Stimulated activated naive CD4-positive, alpha-beta T cell (primary cell): ENCODE measurements around the gene GPR55.

Experiments used
- DNase-seq, 6 experiments: peaks; one replicate each; lab custom pipeline; 2025; lab: John Stamatoyannopoulos, UW

GPR55 gene

DNA sequence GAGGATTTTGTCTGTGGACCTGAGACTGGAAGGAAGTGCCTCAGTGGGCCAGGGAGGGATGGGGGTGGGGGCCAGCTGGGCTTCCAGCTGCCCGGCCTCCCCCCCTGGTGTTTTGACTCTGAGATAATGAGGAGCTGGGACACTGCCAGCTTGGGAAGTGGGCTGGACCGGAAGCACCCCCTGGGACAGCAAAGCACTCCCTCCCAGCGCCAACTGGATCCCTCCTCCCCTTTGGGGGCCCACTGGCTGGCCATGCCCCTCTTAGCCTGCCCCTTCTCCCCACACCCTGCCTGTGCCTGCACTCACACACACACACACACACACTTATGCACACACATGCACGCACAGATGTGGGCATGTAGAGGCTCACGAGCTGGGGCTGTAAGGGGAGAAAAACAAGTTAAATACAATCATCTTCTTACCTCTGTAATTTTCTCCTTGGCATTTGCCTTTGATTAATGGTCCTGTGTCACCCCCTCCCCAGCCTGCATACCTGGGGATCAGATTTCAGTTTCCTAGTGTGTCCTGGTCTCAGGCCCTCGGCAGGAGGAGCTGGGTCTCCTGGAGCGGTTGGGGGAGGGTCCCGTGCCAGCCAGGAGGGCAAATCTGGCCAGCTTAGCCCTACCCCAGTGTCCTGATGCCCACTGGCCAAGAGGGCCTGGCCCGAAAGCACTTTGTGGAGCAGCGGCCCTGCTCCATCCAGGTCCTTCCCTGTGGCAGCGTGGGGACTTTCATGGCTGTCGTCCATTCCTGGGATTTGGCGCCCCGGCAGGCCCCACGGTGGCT, 56.7 kb downstream of the GPR55 start:
- no peak for DNase-seq

DNA sequence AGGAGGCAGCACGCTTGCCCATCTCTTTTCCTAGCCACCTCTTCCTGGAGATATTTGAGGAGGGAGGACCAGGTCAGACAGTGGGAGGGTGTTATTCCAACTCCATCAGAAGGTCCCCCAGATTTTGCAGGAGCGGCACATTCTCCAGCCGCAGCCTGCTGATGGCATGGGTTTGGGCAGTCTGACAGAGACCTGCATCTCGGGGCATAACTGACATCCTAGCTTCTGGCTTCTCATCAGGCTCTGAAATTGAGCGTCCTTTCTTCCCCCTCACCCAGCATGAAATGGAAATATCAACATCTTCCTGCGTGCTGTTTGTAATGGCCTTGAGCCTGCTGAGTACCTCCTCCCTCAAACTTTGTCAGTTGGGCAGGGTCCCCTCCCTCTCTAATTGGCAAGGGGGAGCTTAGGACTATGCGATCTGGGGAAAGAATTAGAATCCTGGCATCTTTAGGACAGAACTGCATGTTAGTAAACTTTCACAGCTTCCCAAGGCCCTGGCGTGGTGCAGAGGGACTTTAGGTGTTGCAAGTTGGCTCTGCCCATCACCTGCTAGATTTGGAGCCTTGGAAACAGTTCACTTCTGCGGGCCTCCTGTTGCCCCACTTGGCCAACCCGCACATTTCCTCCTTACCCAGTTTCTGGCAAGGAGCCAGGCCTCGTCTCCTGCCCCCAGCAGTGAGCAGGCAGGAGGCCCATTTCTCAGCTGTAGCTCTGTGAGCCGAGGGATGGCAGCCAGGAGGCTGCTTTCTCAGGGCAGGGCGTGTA, 58.1 kb downstream of the GPR55 start:
- peak; percentile 19 to 67 (median 60) for DNase-seq

DNA sequence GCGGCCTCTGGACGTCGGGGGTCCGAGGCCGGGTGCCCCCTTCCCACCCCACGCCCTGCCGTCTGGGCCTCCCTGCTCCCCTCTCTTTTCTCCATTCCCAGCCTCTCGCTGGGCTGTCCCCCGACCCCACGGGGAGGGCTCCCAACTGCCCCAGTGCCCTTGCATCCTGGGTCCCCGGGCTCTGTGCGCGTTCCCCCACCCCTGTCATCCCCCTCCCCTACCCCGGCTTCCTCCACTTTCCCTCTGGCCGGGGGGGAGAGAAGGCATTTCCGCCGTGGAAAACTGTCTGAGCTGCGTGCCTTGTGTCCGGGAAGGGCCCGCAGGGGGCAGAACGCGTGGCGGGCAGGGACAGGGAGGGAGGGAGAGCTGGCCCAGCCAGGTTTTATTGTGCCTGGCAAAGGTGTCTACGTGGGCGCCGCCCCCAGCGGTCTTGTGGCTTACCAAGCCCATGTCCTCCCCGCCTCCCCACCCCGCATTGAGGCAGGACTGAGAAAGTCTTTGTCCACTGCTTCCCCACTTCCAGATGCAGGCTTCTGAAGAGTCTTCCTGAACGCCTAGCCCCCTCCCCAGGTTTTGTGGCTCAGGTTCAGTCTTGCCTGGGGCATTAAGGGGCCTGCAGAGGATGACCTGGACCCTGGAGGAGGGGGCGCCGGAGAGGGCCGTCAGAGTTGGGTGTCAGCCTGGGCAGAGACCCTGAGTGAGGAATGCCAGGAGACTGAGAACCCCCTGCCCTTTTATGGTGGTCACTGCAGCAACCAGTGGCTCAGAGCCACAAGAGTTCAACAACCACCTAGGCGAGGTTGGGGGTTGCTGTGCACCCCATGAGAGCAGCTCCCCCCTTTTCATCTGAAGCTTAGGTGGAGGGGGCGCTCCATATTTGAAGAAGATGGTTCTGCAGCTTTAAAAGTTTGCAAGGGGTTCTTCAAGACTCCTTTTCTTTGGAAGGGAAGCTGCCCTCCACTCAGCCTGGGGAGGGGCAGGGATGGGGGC, 59.0 kb downstream of the GPR55 start:
- peak in 2 of 6 experiments; percentile 11 to 30 for DNase-seq

DNA sequence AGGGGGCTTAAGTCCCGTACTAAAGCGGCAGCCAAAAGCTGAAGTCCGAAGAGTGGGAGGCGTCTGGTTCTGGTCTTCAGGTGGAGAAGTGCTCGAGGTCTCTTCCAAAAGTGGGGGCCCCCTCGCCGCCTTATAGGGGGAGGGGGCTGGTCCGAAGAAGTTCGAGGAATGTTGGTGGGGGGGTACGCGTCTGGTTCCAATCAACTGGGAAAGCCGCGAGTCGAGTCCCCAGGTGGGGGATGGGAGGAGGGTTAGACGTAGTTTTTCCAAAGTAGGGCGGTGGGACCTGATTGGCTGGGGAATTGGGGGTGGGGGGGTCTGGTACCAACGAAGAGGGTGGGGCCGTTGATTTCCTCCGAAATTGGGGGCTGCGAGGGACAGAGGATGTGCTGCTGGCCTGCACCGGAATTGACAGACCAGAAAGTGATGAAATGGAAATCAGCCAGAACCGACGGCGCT, 59.7 kb downstream of the GPR55 start:
- peak in 1 of 6 experiments; percentile 30 for DNase-seq

DNA sequence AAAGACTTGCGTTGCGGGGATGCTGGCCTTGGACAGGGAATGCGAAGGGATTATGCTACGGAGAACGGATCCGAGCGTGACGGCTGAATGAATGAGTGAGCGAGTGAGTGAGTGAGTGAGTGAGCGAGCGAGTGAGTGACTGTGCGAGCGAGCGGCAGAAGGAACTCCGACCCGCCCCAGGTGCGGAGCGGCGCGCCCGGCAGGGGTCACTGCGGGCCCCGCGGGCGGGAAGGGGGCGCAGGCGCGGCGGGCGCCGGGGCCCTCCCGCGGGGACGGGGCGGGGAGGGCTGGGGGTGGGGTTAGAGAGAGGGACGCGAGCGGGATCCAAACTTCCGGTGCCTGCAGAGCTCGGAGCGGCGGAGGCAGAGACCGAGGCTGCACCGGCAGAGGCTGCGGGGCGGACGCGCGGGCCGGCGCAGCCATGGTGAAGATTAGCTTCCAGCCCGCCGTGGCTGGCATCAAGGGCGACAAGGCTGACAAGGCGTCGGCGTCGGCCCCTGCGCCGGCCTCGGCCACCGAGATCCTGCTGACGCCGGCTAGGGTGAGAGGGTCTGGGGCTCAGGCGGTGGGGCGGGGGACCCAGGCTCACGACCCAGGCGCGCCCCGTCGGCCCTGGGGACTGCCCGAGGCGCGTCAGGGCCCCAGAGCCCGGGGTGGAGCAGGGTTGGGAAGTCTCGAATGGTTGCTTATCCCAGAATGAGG, 60.3 kb downstream of the GPR55 start, which contains the start of gene ITM2C:
Gene ITM2C (plus strand): TSS at position 338 of the 702 bp plus-strand sequence. CDS start 84 bp downstream, at position 422.
- DNase-seq: peak; percentile 61 to 81 (median 71)

DNA sequence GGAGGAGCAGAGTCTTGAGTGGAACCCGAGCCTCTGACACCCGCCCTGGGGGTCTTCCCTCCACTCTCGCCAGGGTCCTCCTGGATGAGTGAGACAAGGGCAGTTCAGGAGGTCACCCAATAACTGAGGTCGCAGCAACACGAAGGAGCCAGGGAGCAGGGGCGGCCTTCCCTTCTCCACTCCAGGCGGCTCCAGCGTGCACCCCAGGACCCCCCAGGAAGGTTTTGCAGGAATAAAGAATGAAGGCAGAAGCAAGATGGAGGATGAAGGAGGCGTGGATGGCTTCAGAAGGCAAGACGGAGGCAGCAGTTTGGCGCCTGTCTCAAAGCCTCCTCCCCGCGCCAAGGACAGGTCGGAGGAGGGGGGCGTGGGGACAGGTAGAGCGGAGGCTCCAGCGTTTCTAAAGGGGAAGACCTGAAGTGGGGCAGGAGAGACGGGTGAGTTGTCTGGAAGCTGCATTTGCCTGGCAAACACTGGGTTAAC, 60.9 kb downstream of the GPR55 start:
- peak in 1 of 6 experiments; percentile 57 for DNase-seq

DNA sequence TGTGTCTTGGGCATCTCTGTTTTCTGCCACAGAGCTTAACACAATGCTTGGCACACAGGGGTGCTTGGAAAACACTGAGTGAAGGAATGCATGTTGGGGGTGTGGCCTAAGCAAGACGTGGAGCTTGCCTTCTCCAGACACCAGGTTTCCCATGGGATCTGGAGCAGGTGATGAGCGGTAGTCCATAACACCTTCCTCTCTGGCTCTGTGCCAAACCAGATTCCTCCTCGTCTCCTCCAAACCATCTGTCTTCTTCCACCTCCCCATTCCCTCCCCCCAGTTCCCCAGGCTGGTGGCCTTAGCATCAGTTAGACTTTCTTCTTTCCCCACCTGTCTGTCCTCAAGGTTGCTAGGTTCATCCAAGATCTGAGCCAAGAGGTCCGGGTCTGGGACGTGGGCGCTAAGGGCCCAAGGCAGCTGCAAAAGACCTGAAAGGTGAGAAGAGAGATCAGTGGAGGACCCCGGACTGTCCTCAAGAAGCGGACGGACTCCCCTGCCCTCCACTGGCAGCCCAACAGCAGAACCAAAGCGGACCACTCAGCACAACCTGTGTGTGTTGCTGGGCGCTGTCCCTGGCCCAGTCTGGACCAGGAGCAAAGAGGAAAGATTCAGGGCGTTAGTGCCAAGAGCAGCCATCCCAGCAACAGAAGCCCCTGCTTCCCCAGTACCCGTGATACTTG, 61.5 kb downstream of the GPR55 start:
- no peak for DNase-seq

DNA sequence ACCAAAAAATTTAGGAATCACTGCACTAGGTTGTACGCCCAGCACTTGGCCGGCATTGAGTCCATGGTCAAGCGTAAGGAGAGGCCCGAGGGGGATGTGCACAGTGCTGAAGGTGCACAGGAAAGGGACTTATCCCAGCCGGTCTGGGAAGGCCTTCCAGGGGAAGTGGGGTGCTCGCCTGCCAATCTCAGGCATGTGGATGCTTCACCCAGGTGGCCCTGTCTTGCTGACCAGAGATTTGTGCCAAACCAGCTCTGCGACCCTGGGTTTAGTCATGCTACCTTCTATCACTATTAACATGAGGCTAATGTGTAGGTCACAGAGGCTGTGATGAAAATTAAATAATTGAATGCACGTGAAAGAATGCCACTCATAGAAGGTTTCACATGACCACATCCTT, 62.0 kb downstream of the GPR55 start:
- DNase-seq: no peak

DNA sequence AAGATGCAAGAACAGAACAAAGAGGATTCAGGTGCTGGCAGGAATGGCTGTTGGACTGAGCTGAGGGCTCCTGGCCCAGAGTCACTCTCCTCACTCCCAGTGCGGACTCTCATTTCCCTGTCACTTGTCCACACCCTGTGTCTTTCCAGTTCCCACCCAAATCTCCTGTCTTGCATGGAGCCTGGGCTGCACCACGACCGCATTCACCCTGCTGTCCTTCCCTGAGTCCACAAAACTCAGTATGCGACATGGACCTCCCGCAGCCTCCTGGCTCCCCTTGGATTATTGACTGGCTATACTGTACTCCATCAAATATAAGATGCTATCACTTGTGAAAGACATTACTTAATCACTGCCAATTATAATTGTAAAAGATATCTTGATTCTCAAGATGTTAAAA, 62.8 kb downstream of the GPR55 start:
- DNase-seq: no peak

DNA sequence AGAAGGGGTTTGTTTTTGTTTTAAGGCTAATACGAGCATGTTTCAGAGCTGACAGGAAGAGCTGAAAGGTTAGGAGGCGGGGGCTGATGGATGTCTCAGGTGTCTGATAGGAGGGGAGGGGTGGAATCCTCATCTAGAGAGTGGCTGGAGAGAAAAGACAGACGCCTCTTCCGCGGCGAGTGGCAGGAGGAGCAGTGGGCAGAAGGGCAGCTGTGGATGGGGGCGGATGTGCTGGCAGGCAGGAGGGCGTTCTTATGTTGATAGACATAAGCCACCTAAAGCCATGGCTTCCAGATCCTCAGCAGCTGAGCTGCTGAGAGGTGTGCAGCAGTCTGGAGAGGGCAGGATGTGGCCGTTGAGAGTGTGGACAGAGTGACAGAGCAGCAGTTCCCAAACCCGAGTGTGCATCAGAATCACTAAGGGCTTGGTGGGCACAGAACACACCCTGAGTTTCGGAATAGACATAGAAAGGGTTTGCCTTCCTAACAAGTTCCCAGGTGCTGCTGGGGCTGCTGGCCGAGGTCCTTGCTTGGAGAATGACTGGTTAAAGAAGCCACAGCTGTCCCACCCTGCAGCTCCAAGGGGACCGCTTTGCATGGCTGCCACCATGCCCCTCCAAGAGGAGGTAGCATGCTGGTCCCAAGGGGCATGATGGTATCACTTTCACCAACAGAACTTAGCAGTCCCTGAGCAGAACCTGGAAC, 63.3 kb downstream of the GPR55 start:
- no peak for DNase-seq
